ENCODE measurements around the gene SH3BP2.

The SH3BP2 gene

DNA sequence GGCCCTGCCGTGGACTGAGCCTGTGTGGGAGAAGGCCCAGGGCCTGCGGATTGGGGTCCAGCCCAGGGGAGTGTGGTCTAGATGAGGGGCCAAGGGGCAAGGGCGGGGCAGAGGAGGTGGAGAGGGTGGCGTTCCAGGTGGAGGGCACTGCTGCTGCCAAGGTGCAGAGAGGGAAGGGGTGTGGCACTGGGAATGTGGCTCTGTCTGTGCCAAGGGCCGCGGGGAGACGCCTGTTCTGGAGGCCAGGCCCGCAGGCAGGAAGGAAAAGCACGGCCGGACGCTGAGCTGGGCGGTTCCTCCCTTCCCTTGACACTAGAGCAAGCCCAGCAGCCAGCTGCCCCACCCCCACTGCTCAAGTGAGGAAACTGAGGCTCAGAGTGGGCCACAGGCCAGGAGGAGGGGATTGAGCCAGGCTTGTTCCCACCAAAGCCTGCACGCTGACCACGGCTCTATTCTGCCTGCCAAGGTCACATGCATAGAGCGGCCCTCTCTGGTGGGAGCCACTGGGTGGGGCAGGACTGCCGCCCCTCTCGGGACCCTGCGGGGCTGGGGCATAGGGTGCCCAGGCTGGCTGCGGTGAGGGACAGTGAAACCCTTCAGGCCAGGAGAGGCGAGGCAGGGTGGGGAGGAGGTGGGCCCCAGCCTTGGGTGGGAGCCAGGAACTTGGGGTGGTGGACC, 13.0 kb downstream of the SH3BP2 start:
- ATAC-seq, result no peak
- no peak for TF ChIP-seq GLIS3 (CRISPR knock-in tag; IDR thresholded peaks at IDR 0.05)
- no peak for TF ChIP-seq TOX (CRISPR knock-in tag; IDR thresholded peaks at IDR 0.05; ENCODE audit: borderline replicate concordance)
- TF ChIP-seq ARNTL (CRISPR knock-in tag; IDR thresholded peaks at IDR 0.05; ENCODE audit: borderline replicate concordance, low read depth), result no peak
- TF ChIP-seq OSR1 (CRISPR knock-in tag; IDR thresholded peaks at IDR 0.05), result no peak
- TF ChIP-seq, protein P1, sequence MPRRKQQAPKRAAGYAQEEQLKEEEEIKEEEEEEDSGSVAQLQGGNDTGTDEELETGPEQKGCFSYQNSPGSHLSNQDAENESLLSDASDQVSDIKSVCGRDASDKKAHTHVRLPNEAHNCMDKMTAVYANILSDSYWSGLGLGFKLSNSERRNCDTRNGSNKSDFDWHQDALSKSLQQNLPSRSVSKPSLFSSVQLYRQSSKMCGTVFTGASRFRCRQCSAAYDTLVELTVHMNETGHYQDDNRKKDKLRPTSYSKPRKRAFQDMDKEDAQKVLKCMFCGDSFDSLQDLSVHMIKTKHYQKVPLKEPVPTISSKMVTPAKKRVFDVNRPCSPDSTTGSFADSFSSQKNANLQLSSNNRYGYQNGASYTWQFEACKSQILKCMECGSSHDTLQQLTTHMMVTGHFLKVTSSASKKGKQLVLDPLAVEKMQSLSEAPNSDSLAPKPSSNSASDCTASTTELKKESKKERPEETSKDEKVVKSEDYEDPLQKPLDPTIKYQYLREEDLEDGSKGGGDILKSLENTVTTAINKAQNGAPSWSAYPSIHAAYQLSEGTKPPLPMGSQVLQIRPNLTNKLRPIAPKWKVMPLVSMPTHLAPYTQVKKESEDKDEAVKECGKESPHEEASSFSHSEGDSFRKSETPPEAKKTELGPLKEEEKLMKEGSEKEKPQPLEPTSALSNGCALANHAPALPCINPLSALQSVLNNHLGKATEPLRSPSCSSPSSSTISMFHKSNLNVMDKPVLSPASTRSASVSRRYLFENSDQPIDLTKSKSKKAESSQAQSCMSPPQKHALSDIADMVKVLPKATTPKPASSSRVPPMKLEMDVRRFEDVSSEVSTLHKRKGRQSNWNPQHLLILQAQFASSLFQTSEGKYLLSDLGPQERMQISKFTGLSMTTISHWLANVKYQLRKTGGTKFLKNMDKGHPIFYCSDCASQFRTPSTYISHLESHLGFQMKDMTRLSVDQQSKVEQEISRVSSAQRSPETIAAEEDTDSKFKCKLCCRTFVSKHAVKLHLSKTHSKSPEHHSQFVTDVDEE (CRISPR knock-in tag; IDR thresholded peaks at IDR 0.05), result no peak
- no peak for TF ChIP-seq RARB (CRISPR knock-in tag; IDR thresholded peaks at IDR 0.05)
- no peak for TF ChIP-seq PPARA (CRISPR knock-in tag; IDR thresholded peaks at IDR 0.05; ENCODE audit: borderline replicate concordance)
- no peak for TF ChIP-seq ISL1 (CRISPR knock-in tag; IDR thresholded peaks at IDR 0.05)

- TF ChIP-seq OSR1 (CRISPR knock-in tag; IDR thresholded peaks at IDR 0.05) (no peak), GLIS3 (CRISPR knock-in tag; IDR thresholded peaks at IDR 0.05) (no peak), ZNF70 (CRISPR knock-in tag; IDR thresholded peaks at IDR 0.05) (no peak), ESRRG (CRISPR knock-in tag; IDR thresholded peaks at IDR 0.05) (no peak), ZC3H10 (CRISPR knock-in tag; IDR thresholded peaks at IDR 0.05) (no peak), PPARA (CRISPR knock-in tag; IDR thresholded peaks at IDR 0.05; ENCODE audit: borderline replicate concordance) (no peak), BACH2 (CRISPR knock-in tag; IDR thresholded peaks at IDR 0.05; ENCODE audit: borderline replicate concordance) (no peak), TCF4 (CRISPR knock-in tag; IDR thresholded peaks at IDR 0.05; ENCODE audit: borderline replicate concordance) (no peak), ZNF565 (CRISPR knock-in tag; conservative IDR thresholded peaks at IDR 0.05; ENCODE audit: low read depth) (no peak), CSDC2 (CRISPR knock-in tag; IDR thresholded peaks at IDR 0.05) (no peak), CREB5 (CRISPR knock-in tag; IDR thresholded peaks at IDR 0.05; ENCODE audit: low read depth) (no peak), RARB (CRISPR knock-in tag; IDR thresholded peaks at IDR 0.05) (no peak), ISL1 (CRISPR knock-in tag; IDR thresholded peaks at IDR 0.05) (no peak), ZNF8 (CRISPR knock-in tag; IDR thresholded peaks at IDR 0.05) (no peak), ARNTL (CRISPR knock-in tag; IDR thresholded peaks at IDR 0.05; ENCODE audit: borderline replicate concordance, low read depth) (no peak)
- TF ChIP-seq, protein P1 (CRISPR knock-in tag; IDR thresholded peaks at IDR 0.05), result no peak
- TF ChIP-seq, protein P2, sequence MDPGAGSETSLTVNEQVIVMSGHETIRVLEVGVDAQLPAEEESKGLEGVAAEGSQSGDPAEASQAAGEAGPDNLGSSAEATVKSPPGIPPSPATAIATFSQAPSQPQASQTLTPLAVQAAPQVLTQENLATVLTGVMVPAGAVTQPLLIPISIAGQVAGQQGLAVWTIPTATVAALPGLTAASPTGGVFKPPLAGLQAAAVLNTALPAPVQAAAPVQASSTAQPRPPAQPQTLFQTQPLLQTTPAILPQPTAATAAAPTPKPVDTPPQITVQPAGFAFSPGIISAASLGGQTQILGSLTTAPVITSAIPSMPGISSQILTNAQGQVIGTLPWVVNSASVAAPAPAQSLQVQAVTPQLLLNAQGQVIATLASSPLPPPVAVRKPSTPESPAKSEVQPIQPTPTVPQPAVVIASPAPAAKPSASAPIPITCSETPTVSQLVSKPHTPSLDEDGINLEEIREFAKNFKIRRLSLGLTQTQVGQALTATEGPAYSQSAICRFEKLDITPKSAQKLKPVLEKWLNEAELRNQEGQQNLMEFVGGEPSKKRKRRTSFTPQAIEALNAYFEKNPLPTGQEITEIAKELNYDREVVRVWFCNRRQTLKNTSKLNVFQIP (CRISPR knock-in tag; IDR thresholded peaks at IDR 0.05; ENCODE audit: borderline replicate concordance, low read depth), result no peak
- TF ChIP-seq, protein P3, sequence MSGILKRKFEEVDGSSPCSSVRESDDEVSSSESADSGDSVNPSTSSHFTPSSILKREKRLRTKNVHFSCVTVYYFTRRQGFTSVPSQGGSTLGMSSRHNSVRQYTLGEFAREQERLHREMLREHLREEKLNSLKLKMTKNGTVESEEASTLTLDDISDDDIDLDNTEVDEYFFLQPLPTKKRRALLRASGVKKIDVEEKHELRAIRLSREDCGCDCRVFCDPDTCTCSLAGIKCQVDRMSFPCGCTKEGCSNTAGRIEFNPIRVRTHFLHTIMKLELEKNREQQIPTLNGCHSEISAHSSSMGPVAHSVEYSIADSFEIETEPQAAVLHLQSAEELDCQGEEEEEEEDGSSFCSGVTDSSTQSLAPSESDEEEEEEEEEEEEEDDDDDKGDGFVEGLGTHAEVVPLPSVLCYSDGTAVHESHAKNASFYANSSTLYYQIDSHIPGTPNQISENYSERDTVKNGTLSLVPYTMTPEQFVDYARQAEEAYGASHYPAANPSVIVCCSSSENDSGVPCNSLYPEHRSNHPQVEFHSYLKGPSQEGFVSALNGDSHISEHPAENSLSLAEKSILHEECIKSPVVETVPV (CRISPR knock-in tag; IDR thresholded peaks at IDR 0.05), result no peak
- no peak; the same call in 2 of the 3 replicates for ATAC-seq
Observed at GRCh38 chr4:2806390-2807355, 13.8 kb downstream of the SH3BP2 start.

All from SK-N-SH treated with all-trans-retinoic acid at 6 μM for 48 hours (cell line).